A549 (cell line): ENCODE measurements around the gene LBX2.

Experiments
- E2F6 ChIP-seq: IDR thresholded peaks from 2 replicates; pipeline ENCODE4 v1.6.1; 2012; ENCODE audit warnings: low read depth, borderline replicate concordance
- NFE2L2 ChIP-seq: fragments of 150-350 bp; conservative IDR thresholded peaks from 2 replicates; pipeline ENCODE4 v1.6.1; 2014; ENCODE audit warnings: low read length
- PHF8 ChIP-seq: fragments of 200-600 bp; sonication (generic); IDR thresholded peaks from 2 replicates; pipeline ENCODE4 v1.6.1; 2016; ENCODE audit warnings: low read depth, mild to moderate bottlenecking, antibody characterized with exemption, moderate library complexity, borderline replicate concordance

- TF ChIP-seq E2F6, result no peak
- TF ChIP-seq NFE2L2, result no peak
- TF ChIP-seq PHF8, result no peak
Observed at GRCh38 chr2:74515981-74516633, 16.7 kb upstream of the LBX2 start.
